NCI-H2029 treated with DMSO at 0.1 percent for 48 hours (cell line): ENCODE data around the gene ETV5.

Source experiments
- DNase-seq: peaks from one replicate; lab custom pipeline; 2025; lab: John Stamatoyannopoulos, UW

The ETV5 gene

DNA sequence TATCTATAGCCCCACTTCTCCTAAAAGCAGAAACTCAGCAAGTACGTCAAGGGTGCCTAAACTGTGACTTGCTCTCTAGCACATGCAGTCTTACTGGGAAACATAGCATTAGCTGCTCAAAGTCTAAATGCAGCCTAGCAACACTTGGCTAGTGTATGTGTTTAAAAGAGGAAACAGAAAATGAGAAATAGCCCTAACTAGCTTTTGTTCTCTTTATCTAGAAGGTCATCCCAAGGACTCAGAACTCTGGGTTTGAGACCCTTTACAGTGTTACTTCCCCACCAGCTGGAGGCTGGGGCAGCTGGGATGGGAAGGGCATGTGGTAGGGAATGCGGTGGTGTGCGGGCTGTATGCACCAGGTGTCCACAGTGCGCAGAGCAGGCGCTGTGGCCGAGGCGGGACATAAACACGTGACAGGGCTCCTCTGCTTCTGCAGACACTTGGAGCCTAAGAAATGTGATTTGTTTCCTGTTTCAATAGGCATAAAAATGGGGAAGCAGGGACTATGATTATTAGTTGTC, 13.3 kb downstream of the ETV5 start:
- DNase-seq, result no peak

DNA sequence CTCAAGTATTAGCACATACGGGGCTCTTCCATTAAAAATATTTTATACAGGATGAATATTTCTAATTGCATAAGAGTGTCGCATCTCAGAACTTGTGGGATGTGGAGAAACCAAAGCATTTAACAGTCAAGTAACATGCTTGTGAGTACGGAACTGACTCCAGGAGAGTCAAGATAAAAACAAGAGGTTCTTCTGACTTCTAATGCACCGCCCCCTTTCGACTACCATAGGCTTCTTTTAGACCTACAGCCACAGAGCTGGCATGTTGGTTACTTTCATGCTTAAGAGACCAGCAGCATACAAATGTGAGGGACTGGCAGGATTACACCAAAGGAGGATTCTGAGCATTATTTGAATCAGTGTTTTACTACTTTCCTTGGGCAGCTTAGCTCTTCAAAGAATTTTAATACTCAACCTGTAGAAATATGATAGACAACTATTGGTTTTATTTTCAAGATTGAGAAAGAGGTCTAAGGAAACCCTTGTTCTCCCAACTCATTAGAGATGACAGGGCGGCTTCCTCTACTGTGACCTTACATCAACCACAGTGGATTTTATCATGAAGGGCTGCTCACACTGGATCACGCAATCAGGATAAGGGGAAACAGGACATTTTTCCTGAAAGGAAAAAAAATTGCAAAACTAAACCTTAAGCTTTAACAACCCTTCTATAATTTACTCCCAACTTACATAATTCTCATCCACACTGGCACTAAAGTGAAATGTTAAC, 14.0 kb downstream of the ETV5 start:
- no peak for DNase-seq

DNA sequence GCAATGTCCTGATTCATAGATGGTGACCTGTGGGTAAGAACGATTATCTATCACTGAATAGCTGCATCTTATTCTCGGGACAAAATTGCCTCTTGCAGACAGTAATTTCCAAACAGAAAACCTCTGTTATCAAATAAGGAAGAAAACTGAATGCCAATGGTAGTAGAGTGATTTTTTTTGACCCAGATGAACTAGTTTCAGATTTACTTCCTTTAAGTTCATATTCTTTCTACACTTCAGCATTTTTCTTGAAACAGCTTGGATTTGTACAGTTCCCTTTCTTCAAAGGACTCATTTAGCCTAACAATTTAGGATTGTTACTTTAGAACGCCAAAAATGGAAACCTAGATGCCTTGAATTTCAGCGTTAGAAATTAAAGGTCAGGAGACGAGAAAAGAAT, 14.6 kb downstream of the ETV5 start:
- no peak for DNase-seq

DNA sequence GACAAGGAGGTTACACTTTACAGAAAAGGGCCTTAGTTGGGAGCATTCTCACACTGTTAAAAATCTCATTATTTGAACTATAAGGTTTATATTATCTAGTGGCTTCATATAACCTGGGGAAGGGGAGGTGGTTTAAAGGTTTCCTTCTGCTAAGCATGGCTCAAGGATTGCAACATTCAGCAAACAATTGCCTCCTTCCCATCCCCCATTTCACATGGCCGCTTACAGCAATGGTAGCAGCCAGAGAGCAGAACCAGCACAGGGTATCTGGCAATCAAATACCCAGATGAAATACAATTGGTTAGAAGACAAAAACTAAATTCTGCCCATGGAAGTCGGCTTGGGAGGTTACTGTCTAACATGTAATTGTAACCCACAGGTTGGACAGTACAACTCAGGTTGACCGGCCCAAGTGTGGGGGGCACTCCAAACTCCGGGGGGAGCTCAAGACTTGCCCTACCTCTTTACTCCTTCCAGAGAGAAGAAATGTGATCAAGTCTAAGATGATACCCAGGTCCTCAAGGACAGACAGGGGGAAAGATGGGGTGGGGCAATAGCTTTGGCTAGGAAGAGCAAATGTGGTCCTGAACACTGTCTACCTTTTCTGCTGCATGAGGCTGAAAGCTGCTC, 15.5 kb downstream of the ETV5 start:
- DNase-seq, result no peak

DNA sequence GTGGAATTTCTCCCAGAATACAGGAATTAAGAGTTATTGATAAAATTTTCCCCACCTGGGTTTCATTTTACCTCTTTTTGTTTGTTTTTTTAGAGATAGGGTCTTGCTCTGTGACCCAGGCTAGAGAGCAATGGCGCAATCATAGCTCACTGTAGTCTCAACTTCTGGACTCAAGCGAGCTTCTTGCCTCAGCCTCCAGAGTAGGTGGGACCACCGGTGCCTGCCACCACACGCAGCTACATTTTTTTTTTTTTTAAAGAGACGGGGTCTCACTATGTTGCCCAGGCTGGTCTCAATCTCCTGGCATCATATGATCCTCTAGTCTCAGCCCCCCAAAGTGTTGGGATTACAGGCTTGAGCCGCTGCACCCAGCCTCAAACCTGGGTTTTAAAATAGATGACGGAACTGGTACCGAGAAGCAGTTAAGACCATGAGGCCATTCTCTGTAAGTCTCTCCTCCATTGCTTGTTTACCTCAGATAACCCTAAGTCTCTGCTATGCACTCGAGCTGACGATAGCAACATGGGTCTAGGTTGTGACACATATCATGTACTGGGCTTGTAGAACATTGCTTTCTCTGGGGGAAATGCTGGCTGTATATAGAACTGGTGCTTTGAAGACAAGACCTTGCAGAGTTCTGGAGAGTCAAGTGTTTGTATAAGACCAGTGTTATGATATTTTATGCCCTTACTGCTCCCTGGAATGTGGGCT, 16.4 kb downstream of the ETV5 start:
- no peak for DNase-seq

DNA sequence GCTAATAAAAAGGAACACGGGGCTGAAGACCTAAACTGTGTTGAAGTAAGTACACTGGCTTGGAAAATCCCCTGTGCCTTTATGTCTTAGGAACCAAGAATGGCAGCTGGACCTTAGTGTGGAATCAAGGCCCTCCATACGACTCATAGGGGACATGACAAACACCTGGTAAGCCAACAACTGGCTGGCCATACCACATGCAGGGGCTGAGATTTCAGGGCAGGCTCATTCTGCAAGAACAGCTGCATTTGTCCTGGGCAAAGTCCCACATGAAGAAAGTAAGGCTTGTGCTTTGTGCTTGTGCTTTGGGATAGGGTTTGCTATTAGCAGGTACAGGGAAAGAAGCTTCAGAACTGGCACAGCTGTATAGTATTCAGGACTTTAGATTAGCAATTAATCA, 18.0 kb downstream of the ETV5 start:
- DNase-seq, result no peak

DNA sequence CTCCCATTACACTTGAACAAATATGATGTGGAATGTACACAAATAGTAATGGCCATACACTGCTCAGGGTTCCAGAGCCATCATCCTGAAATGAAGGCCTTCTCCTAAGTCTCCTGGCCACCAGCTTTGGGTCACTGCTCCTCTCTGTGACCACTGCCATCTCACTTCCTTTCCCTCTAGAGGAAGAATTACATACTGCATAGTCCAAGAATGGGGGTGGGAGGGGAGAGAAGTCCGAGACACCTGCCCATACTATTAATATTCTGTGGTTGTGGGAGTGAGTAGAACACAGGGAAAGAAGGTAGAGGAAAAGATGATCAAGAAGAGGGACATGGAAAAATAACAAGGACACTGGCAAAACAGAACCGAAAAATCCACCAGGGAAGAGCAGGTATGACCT, 20.6 kb downstream of the ETV5 start:
- DNase-seq, result no peak

DNA sequence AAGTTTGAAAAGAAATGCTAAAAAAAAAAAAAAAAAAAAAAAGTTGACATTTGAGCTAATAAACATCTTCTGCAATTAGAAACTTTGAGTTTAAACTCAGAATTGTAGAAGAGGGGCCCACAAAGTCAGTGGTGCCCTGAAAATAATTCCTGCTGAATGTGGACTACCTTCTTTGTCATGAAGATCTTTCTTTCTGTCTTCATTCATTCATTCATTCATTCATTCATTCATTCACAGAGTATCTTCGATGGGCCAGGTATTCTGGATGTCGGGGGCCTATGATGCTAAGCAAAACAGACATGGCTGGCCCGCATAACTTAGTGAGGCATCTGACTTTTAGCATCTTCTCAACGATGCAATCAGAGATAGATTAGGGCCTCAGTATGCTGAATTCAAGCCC, 24.6 kb downstream of the ETV5 start:
- DNase-seq, result no peak

DNA sequence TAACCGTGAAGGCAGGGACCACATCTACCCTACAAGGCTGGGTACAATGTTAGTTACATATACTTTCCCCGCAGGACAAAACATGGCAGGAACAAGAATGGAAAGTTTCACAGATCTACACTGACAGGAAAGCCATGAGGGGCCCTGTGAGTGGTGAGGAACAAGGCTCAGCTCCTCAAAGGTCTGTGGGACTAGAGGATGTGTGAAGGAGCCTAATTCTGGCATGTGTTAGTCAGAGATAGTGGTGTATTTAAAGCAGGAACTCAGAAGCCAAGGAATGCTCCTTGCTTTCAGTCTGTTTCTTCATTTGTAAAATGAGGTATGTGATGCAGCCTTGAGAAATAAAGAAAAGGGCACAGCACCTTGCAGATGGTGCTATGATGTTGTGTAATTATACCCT, 25.1 kb downstream of the ETV5 start:
- no peak for DNase-seq

DNA sequence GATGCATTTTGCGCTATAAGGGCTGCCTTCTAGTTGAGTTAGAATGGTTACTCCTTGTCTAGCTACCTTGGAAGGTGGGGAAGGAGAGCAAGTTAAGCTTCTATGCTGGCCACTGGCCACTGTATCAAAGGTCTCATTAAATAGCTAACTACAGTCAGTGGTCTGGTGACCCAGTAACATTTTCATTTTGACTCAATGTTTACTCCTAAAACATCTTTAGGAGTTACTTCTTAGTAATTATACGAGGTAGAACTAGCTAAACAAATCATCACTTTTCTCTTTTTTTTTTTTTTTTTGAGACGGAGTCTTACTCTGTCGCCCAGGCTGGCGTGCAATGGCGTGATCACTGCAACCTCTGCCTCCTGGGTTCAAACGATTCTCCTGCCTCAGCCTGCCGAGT, 26.7 kb downstream of the ETV5 start:
- no peak for DNase-seq

DNA sequence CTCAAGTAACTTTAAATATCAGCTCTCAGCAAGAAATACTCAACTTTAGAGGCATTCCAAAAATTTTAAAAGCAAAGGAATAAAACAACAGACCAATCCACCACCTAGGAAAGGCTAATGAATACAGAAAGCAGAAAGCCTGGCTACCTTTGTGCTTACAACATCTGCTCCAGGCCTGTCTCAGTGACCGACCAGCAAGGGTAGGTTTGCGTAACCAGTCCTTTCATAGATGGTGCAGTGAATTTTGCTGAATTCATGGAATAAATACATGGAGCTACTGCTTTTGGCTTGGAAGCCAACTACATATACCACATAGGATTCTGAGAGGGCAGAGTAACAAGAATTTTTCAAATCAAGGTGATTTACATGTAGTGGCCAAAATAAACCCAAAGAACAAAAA, 27.2 kb downstream of the ETV5 start:
- no peak for DNase-seq

DNA sequence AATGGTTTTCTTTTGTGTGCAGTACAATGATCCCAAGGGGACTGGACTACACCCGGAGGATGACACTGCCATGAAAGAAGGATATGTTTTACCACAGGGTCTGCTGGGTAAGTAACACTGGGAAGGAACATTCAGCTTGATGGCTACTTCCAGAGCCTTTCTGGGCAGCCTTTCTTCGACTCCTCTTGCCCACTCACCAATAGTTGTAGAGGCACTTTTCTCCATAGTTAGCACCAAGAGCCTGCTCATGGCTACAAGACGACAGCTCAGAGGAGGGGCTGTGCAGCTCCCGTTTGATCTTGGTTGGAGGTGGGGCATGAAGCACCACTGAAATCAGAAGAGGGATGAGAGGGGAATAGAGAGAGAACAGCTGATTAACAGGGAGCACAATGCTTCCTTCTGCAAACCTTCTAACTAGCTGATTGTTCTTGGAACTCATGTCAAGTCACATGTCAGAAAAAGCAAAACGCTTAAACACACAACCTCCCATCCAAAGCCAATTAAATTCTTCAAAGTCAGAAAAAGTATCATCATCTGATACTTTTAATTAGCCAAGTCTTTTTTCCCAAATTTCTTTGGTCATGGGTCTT, 27.9 kb downstream of the ETV5 start:
- no peak for DNase-seq

DNA sequence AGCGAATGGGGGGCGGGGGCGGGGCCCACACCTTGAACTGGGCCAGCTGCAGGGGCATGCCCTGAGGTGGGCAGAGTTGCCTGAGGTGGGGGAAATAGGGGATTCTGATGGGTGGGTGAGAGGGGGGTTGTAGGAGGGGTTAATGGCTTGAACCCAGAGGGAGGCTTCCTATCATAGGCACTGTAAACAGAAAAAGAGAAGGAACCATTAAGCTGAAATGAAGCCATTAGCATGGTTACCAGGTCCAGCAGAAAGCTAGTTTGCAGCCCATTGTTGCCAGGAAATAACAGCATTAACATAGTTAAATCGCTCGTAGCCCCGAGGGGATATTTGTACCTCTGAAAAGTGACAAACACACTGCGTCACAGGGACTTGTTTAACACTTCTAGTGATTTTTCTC, 29.0 kb downstream of the ETV5 start:
- DNase-seq, result no peak

DNA sequence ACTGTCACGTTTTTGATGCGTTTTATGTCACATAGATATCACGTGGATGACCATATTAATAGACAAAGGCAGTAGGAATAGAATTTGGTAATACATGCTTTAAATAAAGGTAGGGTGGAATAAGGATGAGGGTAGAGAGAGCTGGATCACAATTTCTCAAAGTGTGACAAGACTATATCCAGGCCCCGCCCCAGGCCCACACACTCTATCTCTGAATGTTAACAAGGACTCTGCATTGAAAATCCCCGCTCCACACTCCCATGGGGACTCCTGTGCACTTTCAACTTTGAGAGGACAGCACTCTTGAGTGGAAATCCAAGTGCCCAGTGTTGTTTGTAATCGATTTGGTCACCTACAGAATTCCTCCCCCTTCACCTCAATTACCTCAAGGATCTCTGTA, 31.4 kb downstream of the ETV5 start:
- no peak for DNase-seq

DNA sequence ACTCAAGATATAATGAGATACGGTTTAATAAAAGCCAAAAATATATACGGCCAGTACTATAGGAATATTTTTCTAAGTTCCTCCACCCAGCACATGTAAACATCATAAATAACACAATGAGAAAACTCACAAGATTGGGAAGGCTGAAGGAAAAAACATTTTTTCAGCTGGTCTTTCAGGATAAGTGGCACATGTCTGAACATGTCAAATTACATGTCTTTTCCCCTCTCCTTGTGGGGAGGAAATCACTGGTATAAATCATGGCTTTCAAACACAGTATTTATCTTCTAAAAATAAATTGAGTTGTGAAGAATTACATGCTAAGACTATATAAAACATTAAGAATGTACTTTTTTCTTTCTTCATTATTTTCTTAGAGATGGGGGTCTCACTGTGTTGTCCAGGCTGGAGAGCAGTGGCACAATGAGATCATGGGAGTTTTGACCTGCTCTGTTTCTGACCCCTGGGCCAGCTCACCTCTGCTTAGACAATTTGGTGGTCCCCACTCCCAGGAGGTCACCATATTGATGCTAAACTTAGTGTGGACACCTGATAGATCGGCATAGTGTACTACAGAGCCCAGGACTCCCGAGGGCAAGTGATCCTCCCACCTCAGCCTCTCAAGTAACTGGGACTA, 32.8 kb downstream of the ETV5 start:
- DNase-seq, result no peak

DNA sequence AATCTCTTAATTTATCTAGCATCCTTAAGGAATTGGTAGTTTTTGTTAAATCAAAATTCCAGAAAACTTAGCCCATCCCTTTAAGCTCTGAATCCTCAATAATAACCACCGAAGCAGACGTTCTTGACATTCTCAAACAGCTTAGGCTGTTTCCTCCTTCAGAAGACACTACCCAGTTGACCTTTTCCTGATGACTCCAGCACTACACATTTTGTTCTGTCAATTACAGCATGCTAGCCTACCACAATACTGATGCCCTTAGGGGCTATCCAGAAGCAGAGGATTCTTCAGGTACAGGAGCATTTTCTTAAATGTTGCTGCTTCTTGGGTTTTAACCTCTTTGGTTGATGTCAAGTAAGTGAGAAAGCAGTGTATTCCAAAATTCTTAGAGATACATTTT, 33.4 kb downstream of the ETV5 start:
- no peak for DNase-seq

DNA sequence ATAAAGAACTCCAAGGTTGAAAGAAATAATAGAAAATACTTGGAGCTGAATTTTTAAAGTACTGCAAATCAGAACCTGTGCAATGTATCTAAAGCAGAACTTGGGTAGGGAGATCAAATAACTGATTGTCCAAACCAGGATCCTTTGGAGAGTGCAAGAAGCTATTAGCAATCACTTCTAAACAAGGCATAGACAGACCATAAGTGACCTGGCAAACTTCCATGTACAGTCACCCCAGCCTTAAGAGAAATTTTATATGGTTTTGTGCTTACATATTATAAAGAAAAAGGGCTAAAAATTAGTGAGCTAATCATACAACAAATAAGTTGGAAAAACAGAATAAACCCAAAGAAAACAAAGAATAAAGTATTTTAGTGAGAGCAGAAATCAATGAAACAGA, 35.2 kb downstream of the ETV5 start:
- DNase-seq, result no peak

DNA sequence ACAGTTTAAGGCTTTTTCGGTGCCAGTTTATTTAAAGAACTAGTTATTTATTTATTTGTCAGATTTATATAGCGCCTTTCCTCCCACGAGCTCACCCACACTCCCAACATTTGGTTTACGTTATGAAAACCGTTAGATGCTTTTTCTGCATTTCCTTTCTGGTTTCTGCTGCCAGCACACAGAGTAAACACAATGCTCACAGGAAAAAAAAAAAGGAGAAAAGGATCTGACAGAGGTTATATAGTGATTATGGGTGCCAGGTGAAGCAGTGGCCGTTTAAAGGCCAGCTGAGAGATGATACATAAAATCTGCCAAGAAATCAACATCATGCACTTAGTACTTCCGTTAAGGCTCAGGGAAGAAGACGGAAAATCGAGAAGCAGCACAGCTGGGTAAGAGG, 37.9 kb downstream of the ETV5 start:
- no peak for DNase-seq

DNA sequence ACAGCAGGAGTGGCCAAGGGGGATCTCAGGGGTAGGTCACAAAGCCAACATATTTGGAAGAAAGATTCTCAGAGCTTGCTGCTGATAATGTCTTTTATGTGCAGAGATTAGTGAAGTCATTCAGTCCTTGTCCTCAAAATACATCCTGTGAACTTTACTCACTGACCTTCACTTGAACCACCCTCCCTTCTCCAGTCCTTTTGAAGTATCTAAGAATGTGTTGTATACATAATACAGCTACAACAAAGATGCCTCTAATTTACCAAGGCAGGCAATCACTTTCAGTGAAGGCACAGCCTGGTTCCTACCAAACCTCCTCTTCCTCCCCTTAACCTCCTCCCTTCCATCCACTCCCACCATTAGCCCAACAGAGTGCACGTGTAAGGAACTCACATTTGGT, 38.3 kb downstream of the ETV5 start:
- DNase-seq, result no peak

DNA sequence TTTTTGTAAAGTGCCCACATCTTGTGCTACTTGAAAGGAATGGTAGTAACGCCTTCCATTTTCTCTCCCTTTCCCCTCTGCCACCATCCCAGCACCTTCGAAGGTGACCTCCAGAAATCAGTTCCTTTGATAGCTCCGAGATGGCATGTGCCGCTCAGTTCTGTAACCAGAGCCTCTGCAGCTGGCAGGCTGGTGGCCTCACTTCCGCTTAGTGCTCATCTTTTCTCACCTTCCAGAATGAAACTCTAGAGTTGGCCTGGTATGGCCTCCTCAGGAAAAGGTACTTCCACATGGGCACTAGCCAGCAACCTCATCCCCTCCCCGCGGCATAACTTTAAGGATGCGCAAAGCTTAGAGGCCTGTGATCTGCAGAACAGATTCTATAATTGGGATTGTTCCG, 38.8 kb downstream of the ETV5 start:
- DNase-seq, result no peak

DNA sequence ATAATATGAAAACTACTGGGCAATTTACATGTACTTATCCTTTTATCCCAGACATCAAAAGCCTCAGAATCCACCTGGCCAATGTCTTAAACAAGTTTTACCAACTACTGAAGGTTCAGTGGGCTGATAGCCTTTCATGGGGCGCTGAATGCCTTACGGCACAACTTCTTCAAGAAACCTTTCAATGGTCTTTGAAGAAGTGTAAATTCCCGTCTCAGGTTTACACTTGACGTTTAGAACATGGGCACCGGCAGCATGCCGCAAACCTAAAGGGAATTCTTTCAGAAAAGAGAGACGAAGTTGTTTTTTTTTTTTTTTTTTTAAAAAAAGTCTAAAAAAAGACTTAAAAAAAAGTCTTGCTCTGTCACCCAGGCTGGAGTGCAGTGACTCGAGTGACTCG, 39.7 kb downstream of the ETV5 start:
- DNase-seq, result no peak

DNA sequence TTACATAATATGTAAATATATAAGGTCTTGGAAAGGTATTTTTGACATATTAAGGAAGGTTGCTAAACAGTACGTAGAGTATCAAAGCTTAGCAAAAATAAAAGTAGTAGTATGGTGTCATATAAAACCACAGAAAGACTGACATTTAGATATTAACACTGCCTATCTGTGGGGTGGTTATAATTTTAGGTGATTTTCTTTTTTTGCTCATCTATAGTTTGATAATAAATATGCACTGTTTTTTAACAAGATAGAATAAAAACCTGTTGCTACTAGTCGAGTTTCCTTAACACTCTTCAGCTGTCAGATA, 40.7 kb downstream of the ETV5 start:
- no peak for DNase-seq
